ENCODE data around the gene CORO2A.

DNA sequence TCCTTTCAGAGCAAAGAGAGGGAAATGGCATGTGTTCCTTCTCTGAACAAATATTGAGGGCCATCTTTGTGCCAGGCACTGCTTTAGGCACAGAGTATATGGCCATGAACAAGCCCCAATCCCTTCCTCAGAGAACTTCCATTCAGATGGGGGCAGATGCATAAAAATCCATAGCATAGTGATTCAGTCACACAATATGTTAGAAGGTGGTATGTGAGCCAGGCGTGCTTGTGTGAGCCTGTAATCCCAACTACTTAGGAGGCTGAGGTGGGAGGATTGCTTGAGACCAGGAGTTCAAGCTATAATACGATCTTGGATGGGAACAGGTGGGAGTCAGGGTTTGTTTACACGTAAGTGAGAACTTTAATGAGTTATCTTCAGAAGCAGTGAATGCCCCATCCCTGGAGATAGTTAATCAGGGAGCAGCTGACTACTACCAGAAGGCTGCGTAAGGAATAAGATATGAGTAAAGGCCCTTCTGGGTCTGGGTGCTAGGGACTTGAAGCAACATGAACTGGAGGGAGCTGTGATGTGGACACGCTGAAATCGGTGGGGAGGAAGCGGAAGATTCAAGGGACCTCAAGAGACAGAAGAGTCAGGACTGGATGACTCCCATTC, 108.8 kb downstream of the CORO2A start:
- TF ChIP-seq CREM (CRISPR knock-in tag; IDR thresholded peaks at IDR 0.05) (no peak), CTCF (IDR thresholded peaks at IDR 0.05) (no peak), AFF4 (CRISPR knock-in tag; IDR thresholded peaks at IDR 0.05; ENCODE audit: borderline replicate concordance) (no peak), CREB1 (CRISPR knock-in tag; IDR thresholded peaks at IDR 0.05) (no peak), SP1 (CRISPR knock-in tag; conservative IDR thresholded peaks at IDR 0.05) (no peak), NFE2L1 (CRISPR knock-in tag; IDR thresholded peaks at IDR 0.05) (no peak), ESRRA (CRISPR knock-in tag; IDR thresholded peaks at IDR 0.05; ENCODE audit: borderline replicate concordance) (no peak), USF2 (CRISPR knock-in tag; IDR thresholded peaks at IDR 0.05) (no peak), RELA (CRISPR knock-in tag; IDR thresholded peaks at IDR 0.05; ENCODE audit: borderline replicate concordance) (no peak)
- TF ChIP-seq, protein P1, sequence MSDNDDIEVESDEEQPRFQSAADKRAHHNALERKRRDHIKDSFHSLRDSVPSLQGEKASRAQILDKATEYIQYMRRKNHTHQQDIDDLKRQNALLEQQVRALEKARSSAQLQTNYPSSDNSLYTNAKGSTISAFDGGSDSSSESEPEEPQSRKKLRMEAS (CRISPR knock-in tag; IDR thresholded peaks at IDR 0.05) = no peak
- TF ChIP-seq, protein P2, sequence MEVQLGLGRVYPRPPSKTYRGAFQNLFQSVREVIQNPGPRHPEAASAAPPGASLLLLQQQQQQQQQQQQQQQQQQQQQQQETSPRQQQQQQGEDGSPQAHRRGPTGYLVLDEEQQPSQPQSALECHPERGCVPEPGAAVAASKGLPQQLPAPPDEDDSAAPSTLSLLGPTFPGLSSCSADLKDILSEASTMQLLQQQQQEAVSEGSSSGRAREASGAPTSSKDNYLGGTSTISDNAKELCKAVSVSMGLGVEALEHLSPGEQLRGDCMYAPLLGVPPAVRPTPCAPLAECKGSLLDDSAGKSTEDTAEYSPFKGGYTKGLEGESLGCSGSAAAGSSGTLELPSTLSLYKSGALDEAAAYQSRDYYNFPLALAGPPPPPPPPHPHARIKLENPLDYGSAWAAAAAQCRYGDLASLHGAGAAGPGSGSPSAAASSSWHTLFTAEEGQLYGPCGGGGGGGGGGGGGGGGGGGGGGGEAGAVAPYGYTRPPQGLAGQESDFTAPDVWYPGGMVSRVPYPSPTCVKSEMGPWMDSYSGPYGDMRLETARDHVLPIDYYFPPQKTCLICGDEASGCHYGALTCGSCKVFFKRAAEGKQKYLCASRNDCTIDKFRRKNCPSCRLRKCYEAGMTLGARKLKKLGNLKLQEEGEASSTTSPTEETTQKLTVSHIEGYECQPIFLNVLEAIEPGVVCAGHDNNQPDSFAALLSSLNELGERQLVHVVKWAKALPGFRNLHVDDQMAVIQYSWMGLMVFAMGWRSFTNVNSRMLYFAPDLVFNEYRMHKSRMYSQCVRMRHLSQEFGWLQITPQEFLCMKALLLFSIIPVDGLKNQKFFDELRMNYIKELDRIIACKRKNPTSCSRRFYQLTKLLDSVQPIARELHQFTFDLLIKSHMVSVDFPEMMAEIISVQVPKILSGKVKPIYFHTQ (CRISPR knock-in tag; IDR thresholded peaks at IDR 0.05) = no peak
- TF ChIP-seq, protein P3, sequence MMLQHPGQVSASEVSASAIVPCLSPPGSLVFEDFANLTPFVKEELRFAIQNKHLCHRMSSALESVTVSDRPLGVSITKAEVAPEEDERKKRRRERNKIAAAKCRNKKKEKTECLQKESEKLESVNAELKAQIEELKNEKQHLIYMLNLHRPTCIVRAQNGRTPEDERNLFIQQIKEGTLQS (CRISPR knock-in tag; conservative IDR thresholded peaks at IDR 0.05) = no peak
